ENCODE results near the gene KAT2A.
A peak's percentile ranks its signal among the peaks of the same experiment; 100 is the strongest.

The KAT2A gene

GRCh38 chr17:42078396-42079043 lies 42.6 kb downstream of the KAT2A start:
- H3K4me3 ChIP-seq (ENCODE audit: low read depth, low read length): no peak overlapping the region
- no peak for DNase-seq (ENCODE audit: low read depth)
- no peak for TF ChIP-seq CTCF (conservative IDR thresholded peaks at IDR 0.05; ENCODE audit: low read depth, low read length)

- no peak overlapping the region for H3K4me3 ChIP-seq (ENCODE audit: low read depth, low read length)
- no peak for DNase-seq (ENCODE audit: low read depth)
- no peak for TF ChIP-seq CTCF (conservative IDR thresholded peaks at IDR 0.05; ENCODE audit: low read depth, low read length)
Measured at GRCh38 chr17:42077755-42078154, 43.4 kb downstream of the KAT2A start.

GRCh38 chr17:42076797-42077559 lies 44.2 kb downstream of the KAT2A start:
- TF ChIP-seq CTCF (conservative IDR thresholded peaks at IDR 0.05; ENCODE audit: low read depth, low read length): no peak
- no peak overlapping the region for H3K4me3 ChIP-seq (ENCODE audit: low read depth, low read length)
- no peak for DNase-seq (ENCODE audit: low read depth)

- DNase-seq (ENCODE audit: low read depth): no peak
Measured at GRCh38 chr17:42075789-42076188, 45.4 kb downstream of the KAT2A start.

GRCh38 chr17:42072323-42073187 lies 48.6 kb downstream of the KAT2A start:
- no peak for TF ChIP-seq CTCF (conservative IDR thresholded peaks at IDR 0.05; ENCODE audit: low read depth, low read length)
- DNase-seq (ENCODE audit: low read depth): no peak
- peak overlapping the region; percentile 24 for H3K4me3 ChIP-seq (ENCODE audit: low read depth, low read length)

More at GRCh38 chr17:42075789-42076188, 45.4 kb downstream of the KAT2A start:
- TF ChIP-seq CTCF (conservative IDR thresholded peaks at IDR 0.05; ENCODE audit: low read depth, low read length): no peak
- H3K4me3 ChIP-seq (ENCODE audit: low read depth, low read length): no peak overlapping the region

- TF ChIP-seq CTCF (conservative IDR thresholded peaks at IDR 0.05; ENCODE audit: low read depth, low read length): no peak
- DNase-seq (ENCODE audit: low read depth): no peak
- H3K4me3 ChIP-seq (ENCODE audit: low read depth, low read length): no peak overlapping the region
Measured at GRCh38 chr17:42071810-42072209, 49.4 kb downstream of the KAT2A start.

Data from choroid plexus epithelial cell (primary cell).